Stimulated activated CD4-positive, alpha-beta T cell treated with anti-CD3 and anti-CD28 coated beads, TNF-alpha, amount 100 ng/mL, for 48 hours (primary cell): ENCODE results near the gene MEF2D.
A peak's percentile ranks its signal among the peaks of the same experiment; 100 is the strongest.

Experiments used
- DNase-seq, 3 donors: peaks; one replicate each; pipeline ENCODE4 v3.0.0-alpha.2; 2020; ENCODE audit warnings: low read depth in 3 of 3

Gene MEF2D

DNA sequence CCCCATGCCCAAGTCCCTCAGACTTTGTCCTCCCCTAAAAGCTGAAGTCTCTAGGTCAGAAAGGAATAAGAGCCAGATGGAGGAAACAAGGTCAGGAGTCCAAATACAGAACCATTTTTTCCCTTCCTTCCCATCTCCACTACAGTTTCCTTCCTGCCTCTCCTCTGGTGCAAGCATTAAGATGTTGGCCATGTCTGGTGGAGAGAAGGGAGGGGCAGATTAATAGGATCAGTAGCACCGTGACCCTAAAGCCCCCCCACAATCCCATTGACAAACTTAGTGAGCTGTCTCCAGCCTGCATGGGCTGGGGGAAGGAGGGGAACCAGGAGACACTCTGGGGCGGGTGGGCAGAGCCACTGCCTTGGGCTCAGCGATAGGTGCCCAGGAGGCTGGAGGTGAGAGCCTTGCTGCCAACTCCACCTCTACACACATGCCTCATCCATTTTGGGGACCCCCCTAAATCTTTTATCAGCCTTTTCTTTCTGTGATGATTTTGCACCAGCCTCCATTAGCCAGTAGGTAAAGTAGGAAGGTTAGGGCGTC lies 71.8 kb downstream of the MEF2D start:
- no peak for DNase-seq

- no peak for DNase-seq
Observed at GRCh38 chr1:156427957-156428356, 72.6 kb downstream of the MEF2D start.

GRCh38 chr1:156425943-156426342 lies 74.6 kb downstream of the MEF2D start:
- no peak for DNase-seq

DNA sequence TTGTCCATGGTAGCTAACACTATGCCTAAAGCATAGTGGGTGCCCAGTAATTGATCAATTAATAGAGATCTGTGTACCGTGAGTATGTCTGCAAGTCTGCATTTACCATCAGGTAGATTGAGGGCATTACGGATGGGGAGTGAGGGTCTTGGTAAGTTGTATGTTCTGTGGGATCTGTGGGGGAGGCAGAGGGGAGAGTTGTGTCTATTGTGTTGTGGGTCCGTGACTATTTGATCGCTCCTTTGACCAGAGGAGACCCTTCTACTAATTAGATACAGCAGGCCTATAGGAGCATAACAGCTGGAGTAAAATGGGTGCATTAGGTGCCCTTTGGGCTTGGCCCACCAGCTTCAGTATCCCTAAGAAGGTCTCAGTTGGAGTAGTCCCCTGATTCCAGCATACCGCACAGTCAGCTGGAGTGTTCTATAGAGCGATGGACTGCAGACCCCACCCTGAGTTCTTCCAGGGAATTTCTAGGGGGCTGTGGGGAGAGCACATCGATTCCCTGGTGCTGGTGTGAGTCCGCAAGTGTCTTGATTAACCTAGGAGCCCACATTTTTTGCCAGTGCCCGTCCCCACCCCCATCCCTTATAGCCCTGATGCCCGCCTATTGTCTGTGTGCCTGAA lies 75.7 kb downstream of the MEF2D start:
- no peak for DNase-seq

- DNase-seq = no peak
Observed at GRCh38 chr1:156423422-156424352, 76.9 kb downstream of the MEF2D start.

GRCh38 chr1:156422602-156423091 lies 77.9 kb downstream of the MEF2D start:
- DNase-seq = no peak

DNA sequence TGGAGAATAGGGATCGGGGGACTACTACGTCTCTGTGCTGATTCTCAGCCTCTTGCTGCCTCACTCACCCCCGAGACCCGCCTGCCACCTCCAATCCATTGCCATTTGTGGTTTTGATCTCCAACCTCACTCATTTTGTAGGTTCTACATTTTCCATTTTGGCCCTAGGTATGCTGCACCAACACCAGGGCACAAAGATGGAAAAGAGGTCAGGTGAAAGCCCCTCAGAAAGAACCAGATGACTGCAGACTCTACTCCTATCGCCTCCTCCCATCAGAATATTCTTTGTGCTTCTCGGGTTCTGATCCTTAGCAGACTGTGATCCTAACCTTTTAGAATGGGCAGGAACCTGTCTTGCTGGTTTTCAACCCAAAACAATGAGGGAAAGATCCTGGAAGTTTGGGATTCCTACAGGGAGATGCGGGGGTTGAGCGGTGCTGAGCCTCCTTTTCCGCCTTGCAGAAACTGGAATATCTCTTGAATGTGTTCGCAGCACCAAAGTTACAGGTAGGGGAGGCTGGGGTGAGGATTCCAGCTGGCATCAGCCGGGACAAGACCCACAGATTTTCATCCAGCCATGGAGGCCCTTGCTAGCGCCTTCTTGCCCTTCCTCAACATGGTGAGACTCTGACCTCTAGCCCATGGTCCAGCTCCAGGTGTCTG lies 78.5 kb downstream of the MEF2D start:
- DNase-seq = no peak

GRCh38 chr1:156421062-156421938 lies 79.3 kb downstream of the MEF2D start:
- peak; percentile 46 to 70 (median 52) for DNase-seq

DNA sequence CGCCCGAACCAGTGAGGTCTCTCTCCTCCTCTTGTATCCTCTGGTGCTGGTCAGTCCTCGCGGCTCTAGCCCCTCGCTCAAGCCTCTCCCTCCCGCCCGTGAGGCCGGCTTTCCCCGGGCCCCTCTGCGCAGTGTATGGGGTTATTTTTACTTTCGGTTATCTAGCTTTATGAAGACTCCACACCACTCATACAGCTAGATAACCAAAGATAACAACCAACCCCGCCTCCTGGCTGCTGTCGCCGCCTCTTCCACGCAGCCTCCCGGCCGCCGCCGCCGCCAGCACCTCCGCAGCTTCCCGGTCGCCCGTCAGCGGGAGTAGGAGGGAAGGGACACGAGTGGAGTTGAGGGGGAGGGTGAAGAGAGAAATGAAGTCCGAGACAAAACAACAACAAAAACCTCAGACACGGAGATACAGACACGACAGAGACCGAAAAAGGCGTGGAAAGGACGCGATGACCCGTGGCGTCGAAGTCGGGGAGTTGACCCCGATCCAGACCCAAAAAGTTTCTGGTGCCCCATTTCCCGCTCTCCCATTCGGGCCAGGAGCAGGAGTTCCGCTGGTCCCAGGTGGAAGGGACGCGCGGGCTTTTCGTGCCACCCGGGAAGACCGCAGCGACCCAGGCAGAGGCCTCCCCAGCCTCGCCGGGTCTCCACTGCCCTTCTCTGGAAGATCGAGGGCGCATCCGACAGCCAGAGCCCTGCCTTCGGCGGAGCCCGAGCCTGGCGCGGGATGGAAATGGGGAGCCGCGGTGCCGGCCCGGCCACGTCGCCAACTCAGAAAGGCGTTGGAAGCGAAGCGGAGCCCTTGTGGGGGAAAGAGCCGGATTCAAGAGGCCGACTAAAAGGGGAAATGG lies 80.1 kb downstream of the MEF2D start:
- no peak for DNase-seq

DNA sequence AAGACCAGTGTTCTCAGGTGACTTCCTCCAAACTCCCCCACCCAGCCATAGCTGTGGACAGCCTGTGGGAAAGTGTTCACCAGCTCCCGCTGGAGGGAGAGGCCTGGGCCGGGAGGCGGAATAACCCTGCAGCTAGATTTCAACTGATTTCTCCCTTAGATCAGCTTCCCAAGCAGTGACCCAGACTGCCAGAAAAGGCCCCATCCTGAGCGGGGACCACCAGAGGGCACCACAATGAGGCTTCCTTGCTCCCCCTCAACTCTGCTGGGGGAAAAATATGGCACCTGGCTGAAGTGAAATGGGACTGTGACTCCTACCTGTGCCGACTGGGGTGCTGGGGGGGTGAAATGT lies 80.7 kb downstream of the MEF2D start:
- DNase-seq = no peak

GRCh38 chr1:156418416-156419070 lies 82.0 kb downstream of the MEF2D start:
- DNase-seq = no peak

DNA sequence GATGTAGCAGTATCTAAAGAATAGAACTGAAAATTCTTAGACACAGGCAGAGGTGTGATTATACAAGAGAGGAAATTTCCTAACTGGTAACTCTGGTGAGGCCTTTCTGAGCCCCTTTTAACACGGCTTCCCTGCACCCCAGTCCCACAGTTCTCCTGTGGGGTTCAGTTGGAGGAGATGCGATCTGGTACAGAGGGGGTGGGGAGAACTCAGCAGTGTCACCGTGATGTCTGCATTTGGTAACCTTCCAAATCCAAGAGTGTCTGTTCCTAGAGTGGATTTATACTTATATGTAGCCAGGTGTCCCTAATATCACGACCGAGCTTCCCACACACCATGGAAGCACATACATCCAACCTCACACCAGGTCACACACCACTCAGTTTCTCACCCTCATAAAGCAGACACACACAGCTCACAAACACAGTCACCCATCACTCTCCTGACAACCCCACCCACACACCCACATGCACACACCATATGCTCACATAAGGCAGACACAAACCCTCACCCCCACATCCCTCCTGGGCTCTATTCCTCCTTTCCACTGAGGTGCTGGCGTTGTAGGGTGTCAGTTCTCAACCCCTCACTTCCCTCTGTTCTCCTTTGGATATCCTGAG lies 83.1 kb downstream of the MEF2D start:
- DNase-seq = no peak

GRCh38 chr1:156416993-156417392 lies 83.6 kb downstream of the MEF2D start:
- no peak for DNase-seq

DNA sequence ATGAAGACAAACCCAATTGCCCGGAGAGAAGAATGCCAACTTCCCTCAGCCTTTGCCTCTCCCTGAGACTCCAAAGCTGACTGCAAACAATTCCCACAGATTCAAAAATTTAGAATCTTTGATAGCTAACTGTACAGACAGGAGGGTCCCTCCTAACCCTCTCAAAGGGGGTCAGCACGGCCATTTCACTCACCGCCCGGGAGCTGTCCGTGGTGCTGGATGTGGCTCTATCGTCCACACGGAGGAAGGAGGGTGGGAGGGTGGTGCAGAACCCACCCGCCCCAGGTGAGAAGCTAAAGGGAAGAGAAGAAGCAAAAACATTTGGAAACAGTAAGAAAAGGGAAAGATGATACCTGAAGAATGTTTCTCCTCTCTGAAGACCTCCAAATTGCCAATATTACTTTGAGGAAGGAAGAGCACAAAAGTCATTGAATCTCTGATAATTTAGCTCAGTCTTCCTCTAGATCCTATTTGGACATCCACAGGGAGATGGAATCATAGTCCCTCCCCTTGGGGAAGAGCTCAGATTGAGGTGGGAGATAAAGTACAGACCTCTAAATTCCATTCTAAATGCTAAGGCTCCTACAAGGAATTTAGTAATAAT lies 86.0 kb downstream of the MEF2D start:
- no peak for DNase-seq
